ENCODE measurements around the gene BATF. TPM values are rescaled to one million over a fixed set of nuclear protein-coding genes. Genes with fewer than 3 reads are reported as not detected.
A peak's percentile ranks its signal among the peaks of the same experiment; 100 is the strongest.

Gene BATF
- total RNA-seq, 2 experiments from 2014 or later = 46.4 to 47.0 TPM

GRCh38 chr14:75495399-75495798 is 26.9 kb upstream of the BATF start:
- Mint-ChIP-seq H3K4me3 (no peak overlapping the region), H3K9me3 (peaks cover 3% of the 10 kb centered on the region), H3K4me1 (ENCODE audit: low read depth) (peaks cover 59% of the 10 kb centered on the region), H3K36me3 (ENCODE audit: low read depth) (no peaks in the 10 kb centered on the region), H3K27ac (no peak overlapping the region), H3K27me3 (no peaks in the 10 kb centered on the region)
- POLR2A ChIA-PET = interaction anchor here (1.8 to 3.7 kb wide), 4 partner anchors 25 to 67 kb away, joined by 4 to 16 read pairs (median 10); no protein-coding TSS in a partner anchor
- no peak for DNase-seq
- ATAC-seq = no peak
- intact Hi-C loops (cut with micrococcal nuclease) = loop anchor here (10.0 kb wide), 1 partner anchor 159 kb away; no protein-coding TSS in a partner anchor
- TF ChIP-seq, protein P1, sequence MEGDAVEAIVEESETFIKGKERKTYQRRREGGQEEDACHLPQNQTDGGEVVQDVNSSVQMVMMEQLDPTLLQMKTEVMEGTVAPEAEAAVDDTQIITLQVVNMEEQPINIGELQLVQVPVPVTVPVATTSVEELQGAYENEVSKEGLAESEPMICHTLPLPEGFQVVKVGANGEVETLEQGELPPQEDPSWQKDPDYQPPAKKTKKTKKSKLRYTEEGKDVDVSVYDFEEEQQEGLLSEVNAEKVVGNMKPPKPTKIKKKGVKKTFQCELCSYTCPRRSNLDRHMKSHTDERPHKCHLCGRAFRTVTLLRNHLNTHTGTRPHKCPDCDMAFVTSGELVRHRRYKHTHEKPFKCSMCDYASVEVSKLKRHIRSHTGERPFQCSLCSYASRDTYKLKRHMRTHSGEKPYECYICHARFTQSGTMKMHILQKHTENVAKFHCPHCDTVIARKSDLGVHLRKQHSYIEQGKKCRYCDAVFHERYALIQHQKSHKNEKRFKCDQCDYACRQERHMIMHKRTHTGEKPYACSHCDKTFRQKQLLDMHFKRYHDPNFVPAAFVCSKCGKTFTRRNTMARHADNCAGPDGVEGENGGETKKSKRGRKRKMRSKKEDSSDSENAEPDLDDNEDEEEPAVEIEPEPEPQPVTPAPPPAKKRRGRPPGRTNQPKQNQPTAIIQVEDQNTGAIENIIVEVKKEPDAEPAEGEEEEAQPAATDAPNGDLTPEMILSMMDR (IDR thresholded peaks at IDR 0.05) = no peak
- CTCF ChIA-PET = interaction anchor here (0.8 to 4.6 kb wide), 16 partner anchors 8 to 192 kb away, joined by 3 to 38 read pairs (median 4); partner anchors contain the start of gene FLVCR2

DNA sequence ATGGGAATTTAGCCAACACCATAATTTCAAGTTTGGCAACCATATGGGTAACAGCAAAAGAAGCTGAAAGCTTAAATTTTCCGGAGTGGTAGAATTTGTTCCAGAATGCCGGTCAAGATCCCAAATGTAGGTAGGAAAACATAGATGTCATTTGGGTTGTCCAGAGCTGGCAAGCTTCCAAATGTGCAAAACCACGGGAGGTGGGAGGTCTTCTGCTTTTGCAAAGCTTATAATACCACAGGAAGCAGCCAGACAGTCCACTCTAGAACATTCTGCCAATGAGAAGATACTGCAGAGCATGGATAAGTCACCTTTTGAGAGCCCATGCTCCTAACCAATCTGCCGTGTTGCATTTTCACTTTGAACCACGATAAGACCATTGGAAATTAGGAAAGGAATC is 26.4 kb upstream of the BATF start:
- Mint-ChIP-seq H3K36me3 (ENCODE audit: low read depth) (no peaks in the 10 kb centered on the region), H3K9me3 (peaks cover 3% of the 10 kb centered on the region), H3K27ac (no peak overlapping the region), H3K4me3 (no peak overlapping the region), H3K27me3 (no peaks in the 10 kb centered on the region), H3K4me1 (ENCODE audit: low read depth) (peaks cover 59% of the 10 kb centered on the region)
- TF ChIP-seq, protein P1 (IDR thresholded peaks at IDR 0.05) = no peak
- ChIA-PET POLR2A (interaction anchor here (1.0 to 3.7 kb wide), 5 partner anchors 25 to 66 kb away, joined by 4 to 16 read pairs (median 9); no protein-coding TSS in a partner anchor), CTCF (interaction anchor here (1.0 to 4.6 kb wide), 13 partner anchors 8 to 192 kb away, joined by 3 to 38 read pairs (median 4); no protein-coding TSS in a partner anchor)
- DNase-seq (no peak), ATAC-seq (no peak)
- intact Hi-C loops (cut with micrococcal nuclease) = loop anchor here (10.0 kb wide), 1 partner anchor 159 kb away; no protein-coding TSS in a partner anchor

- TF ChIP-seq, protein P1 (IDR thresholded peaks at IDR 0.05) = no peak
- peak overlapping the region; percentile 80 for H3K27ac Mint-ChIP-seq
- no peaks in the 10 kb centered on the region for H3K27me3 Mint-ChIP-seq
- ChIA-PET CTCF (interaction anchor here (0.7 to 4.6 kb wide), 16 partner anchors 9 to 157 kb away, joined by 3 to 38 read pairs (median 3); partner anchors contain the start of gene BATF), POLR2A (interaction anchor here (1.0 to 3.4 kb wide), 8 partner anchors 10 to 63 kb away, joined by 3 to 11 read pairs (median 5); no protein-coding TSS in a partner anchor)
- H3K4me3 Mint-ChIP-seq = no peak overlapping the region
- intact Hi-C loops (cut with micrococcal nuclease) = loop anchor here (10.0 kb wide), 1 partner anchor 158 kb away; no protein-coding TSS in a partner anchor
- peaks cover 3% of the 10 kb centered on the region for H3K9me3 Mint-ChIP-seq
- no peaks in the 10 kb centered on the region for H3K36me3 Mint-ChIP-seq (ENCODE audit: low read depth)
- ATAC-seq = no peak
- H3K4me1 Mint-ChIP-seq (ENCODE audit: low read depth) = peaks cover 59% of the 10 kb centered on the region
- no peak for DNase-seq
These were observed 25.5 kb upstream of the BATF start for GRCh38 chr14:75496755-75497154.

DNA sequence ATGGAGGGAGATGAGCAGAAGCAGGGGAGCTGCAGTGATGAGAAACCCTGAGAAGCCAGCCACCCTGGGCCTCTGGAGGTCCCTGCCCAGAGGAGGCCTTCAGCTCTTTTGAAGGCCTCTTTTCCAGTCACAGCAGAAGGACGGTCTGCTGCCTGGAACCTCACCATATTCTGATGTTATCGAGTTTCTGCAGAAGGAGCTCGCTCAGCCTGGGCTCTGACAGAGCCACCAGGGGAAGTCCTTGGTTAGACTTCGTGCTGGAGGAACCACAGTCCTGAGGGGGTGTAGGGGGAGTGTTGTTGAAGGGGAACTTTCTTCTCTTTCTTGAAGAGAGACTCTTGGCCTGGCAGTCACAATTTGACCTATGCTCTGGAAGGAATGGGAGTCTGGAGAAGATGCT is 25.1 kb upstream of the BATF start:
- TF ChIP-seq, protein P1 (IDR thresholded peaks at IDR 0.05) = no peak
- POLR2A ChIA-PET = interaction anchor here (1.0 to 3.4 kb wide), 8 partner anchors 10 to 337 kb away, joined by 3 to 11 read pairs (median 4); no protein-coding TSS in a partner anchor
- peak overlapping the region; percentile 14 for H3K4me3 Mint-ChIP-seq
- H3K9me3 Mint-ChIP-seq = peaks cover 3% of the 10 kb centered on the region
- CTCF ChIA-PET = interaction anchor here (0.7 to 4.6 kb wide), 13 partner anchors 9 to 157 kb away, joined by 3 to 38 read pairs (median 3); partner anchors contain the start of gene BATF
- no peaks in the 10 kb centered on the region for H3K36me3 Mint-ChIP-seq (ENCODE audit: low read depth)
- no peaks in the 10 kb centered on the region for H3K27me3 Mint-ChIP-seq
- DNase-seq = peak; percentile 75
- intact Hi-C loops (cut with micrococcal nuclease) = loop anchor here (10.0 kb wide), 1 partner anchor 158 kb away; no protein-coding TSS in a partner anchor
- peak overlapping the region; percentile 80 for H3K27ac Mint-ChIP-seq
- peak; percentile 83 for ATAC-seq
- peaks cover 59% of the 10 kb centered on the region for H3K4me1 Mint-ChIP-seq (ENCODE audit: low read depth)

DNA sequence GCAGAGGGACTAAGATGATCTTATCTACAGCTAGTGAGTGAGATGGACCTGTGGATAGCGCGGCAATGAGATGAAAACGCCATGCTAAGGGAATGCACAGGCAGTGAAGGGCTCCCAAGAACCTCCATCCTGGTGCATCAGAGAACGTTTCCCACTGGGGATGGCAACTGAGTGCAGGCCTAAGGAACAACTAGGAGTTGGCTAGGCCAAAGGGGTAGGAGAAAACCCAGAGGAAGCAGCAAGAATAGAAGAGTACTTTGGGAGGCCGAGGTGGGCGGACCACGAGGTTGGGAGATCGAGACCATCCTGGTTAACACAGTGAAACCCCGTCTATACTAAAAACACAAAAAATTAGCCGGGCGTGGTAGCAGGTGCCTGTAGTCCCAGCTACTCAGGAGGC is 24.6 kb upstream of the BATF start:
- TF ChIP-seq, protein P1 (IDR thresholded peaks at IDR 0.05) = no peak
- H3K27ac Mint-ChIP-seq = peak overlapping the region; percentile 80
- DNase-seq (no peak), ATAC-seq (peak; percentile 14)
- POLR2A ChIA-PET = interaction anchor here (1.1 to 3.4 kb wide), 6 partner anchors 11 to 338 kb away, joined by 3 to 11 read pairs (median 4); no protein-coding TSS in a partner anchor
- CTCF ChIA-PET = interaction anchor here (0.9 to 4.6 kb wide), 7 partner anchors 10 to 64 kb away, joined by 3 to 38 read pairs (median 4); no protein-coding TSS in a partner anchor
- peaks cover 3% of the 10 kb centered on the region for H3K9me3 Mint-ChIP-seq
- no peaks in the 10 kb centered on the region for H3K36me3 Mint-ChIP-seq (ENCODE audit: low read depth)
- intact Hi-C loops (cut with micrococcal nuclease) = loop anchor here (10.0 kb wide), 1 partner anchor 157 kb away; no protein-coding TSS in a partner anchor
- H3K27me3 Mint-ChIP-seq = no peaks in the 10 kb centered on the region
- H3K4me3 Mint-ChIP-seq = peak overlapping the region; percentile 14
- H3K4me1 Mint-ChIP-seq (ENCODE audit: low read depth) = peaks cover 56% of the 10 kb centered on the region

All from activated CD8-positive, alpha-beta T cell treated with anti-CD3 and anti-CD28 coated beads for 36 hours (primary cell).